Omental fat pad (tissue), 4 donors: ENCODE measurements around the gene OGG1. TPM values are rescaled to one million over a fixed set of nuclear protein-coding genes. Genes with fewer than 3 reads are reported as not detected.

ENCODE experiments used
- ATAC-seq: fragments of 150-250 bp; one replicate; pipeline ENCODE4 v1.9.1; 2016; ENCODE audit warnings: mild to moderate bottlenecking, moderate library complexity; ENCODE audit not compliant: low FRiP score
- DNase-seq: peaks from one replicate; pipeline ENCODE4 v3.0.0-alpha.2; 2019; ENCODE audit warnings: low spot score
- CTCF ChIP-seq, 3 donors: fragments of 450-650 bp; IDR thresholded peaks; one replicate each; pipeline ENCODE4 v1.5.1; 2016 to 2017; ENCODE audit warnings: antibody characterized with exemption in 3 of 3, mild to moderate bottlenecking in 3 of 3, moderate library complexity in 2 of 3
- total RNA-seq, 4 donors: library from RNA; depleted of rRNA; stranded (reverse); fragments of >200 nt; gene quantifications; one replicate each; pipeline ENCODE4 v1.1.0, GENCODE V29; 2016

OGG1 gene
- total RNA-seq, 4 donors from 2014 or later, result 15.6 to 27.1 (median 19.5) TPM

DNA sequence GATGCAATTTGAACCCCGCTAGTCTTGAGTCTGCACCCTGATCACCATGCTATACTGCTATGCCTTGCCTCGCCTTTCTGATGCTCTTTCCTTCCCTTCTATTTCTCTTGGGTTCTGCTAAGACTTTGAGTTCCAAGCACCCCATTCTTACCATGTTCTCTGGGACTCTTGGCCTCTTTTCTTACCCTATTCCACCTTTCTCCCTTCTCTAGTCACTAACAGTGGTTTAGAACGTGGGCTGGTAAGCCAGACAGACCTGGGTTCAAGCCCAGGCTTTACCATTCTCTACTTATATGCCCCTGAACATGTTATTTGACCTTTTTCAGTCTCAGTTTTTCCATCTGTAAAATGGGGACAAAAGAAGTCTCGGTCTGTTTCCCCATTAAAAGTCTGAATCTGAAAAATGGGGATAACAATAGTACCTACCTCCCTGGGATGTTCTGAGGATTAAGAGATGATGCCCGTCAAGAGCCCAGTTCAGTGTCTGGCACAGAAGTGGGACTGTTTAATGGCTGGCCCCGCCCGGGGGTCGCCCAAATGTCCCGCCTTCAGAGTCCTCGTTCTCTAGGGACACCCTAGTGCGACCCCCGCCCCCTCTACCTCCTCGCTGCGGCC, 42.1 kb downstream of the OGG1 start:
- ATAC-seq (no peak), DNase-seq (no peak)
- TF ChIP-seq CTCF (IDR thresholded peaks at IDR 0.05), result no peak

GRCh38 chr3:9792405-9793160, 42.8 kb downstream of the OGG1 start, which contains the start of the genes ARPC4 and TADA3:
Gene ARPC4, plus strand, starts transcription at chr3:9793082. Its CDS starts 40 bp downstream, at chr3:9793122.
Gene TADA3, minus strand, starts transcription at chr3:9792473. Its CDS starts 1,007 bp downstream, at chr3:9791466.
- TF ChIP-seq CTCF (IDR thresholded peaks at IDR 0.05), result no peak
- ATAC-seq, result peak; percentile 97

DNA sequence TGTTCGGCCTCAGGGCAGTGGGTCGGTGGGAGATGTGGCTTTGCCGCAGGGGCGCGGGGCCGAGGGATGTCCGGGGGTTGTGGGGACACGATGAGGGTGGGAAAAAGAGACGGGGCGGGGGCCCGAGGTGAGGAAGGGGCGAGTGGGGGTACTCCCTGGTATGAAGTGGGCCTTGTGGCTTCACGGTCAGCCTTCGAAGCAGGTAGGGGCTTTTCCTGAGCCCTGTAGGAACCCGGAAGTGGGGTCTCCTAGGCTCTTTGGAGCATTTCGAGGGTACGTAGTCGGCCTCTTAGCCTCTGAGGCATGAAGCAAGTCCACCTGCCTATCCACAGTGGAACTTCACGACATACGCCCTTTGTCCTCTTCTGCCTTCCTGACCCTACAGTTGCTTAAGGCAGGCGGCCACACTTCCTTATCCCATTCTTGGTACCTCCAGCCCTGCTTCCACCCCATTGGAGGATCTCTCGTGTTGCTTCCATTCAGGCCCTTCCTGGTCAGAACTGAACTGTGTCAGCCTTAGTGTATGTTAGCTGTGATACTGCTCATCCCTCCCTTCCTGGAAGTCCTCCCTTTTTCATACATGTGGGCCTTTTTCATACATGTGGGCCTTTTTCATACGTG, 43.5 kb downstream of the OGG1 start:
- DNase-seq (no peak), ATAC-seq (peak; percentile 13)
- no peak for TF ChIP-seq CTCF (IDR thresholded peaks at IDR 0.05)

More at GRCh38 chr3:9792405-9793160, 42.8 kb downstream of the OGG1 start, which contains the start of the genes ARPC4 and TADA3:
- peak; percentile 81 for DNase-seq

DNA sequence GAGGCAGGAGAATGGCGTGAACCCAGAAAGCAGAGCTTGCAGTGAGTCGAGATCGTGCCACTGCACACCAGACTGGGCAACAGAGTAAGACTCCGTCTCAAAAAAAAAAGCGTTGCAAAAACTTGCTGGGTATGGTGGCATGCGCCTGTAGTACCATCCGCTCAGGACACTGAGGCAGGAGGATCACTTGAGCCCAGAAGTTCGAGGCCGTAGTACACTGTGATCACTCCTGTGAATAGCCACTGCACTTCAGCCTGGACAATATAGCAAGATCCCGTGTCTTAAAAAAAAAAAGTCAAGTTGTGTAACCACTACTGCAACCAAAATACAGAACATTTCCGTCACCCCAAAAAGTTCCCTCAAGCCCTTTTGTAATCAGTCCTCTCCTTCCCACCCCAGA, 44.6 kb downstream of the OGG1 start:
- no peak for TF ChIP-seq CTCF (IDR thresholded peaks at IDR 0.05)
- ATAC-seq (no peak), DNase-seq (no peak)

DNA sequence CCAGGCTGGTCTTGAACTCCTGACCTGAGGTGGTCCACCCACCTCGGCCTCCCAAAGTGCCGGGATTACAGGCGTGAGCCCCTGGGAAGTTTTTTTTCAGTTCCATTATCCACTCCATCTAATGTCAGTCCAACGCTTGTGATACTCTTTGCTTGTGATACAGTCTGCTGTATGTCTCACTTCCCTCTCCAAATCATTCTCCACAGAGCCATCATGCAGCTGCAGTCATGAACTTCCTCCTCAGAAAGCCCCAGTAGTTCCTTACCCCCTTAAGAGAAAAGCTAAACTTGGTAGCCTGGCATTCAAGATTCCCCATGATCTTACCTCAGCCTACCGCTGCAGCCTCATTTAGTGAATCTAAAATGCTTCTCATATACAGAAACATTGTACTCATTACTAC, 45.5 kb downstream of the OGG1 start:
- no peak for DNase-seq
- no peak for TF ChIP-seq CTCF (IDR thresholded peaks at IDR 0.05)
- no peak for ATAC-seq

- TF ChIP-seq CTCF (IDR thresholded peaks at IDR 0.05), result no peak
- no peak for ATAC-seq
- DNase-seq, result no peak
Observed at GRCh38 chr3:9797196-9797945, 47.6 kb downstream of the OGG1 start.
